SKM-1 (cell line): ENCODE measurements around the gene AGBL4.
"Not testable (repeated sequence)": the region's sequence is repeated elsewhere in the genome, so short reads cannot be mapped to it uniquely, and the experiment has no call there.

Experiments
- DNase-seq: peaks from one replicate; lab custom pipeline; 2025; ENCODE audit not compliant: unreplicated experiment; lab: John Stamatoyannopoulos, UW

The AGBL4 gene

GRCh38 chr1:50023292-50024159 is at the start of gene AGBL4:
Gene AGBL4 (minus strand): TSS chr1:50023954.
- no peak for DNase-seq

GRCh38 chr1:50066806-50067205 is 43.1 kb upstream of the AGBL4 start:
- DNase-seq, result no peak

- no peak for DNase-seq
Observed at GRCh38 chr1:50060279-50060678, 36.5 kb upstream of the AGBL4 start.

DNA sequence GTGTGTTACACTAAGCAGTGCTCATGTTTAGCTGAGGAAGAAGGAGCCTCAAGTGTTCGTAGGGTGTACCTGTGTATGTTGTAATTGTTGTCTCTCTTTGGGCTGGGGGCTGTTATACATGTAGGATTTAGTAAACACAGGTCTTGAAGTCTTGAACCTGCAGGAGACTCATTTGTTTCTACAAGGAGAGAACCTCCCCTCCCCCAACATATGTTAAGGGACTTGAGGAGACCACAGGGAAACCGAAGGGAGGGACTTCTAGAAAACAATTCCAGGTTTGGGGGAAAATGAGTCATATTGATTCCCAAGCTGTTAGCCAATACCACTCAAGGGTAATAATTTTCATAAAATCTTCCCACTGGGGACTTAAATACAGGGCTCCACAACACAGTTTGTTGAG is 25.0 kb upstream of the AGBL4 start:
- DNase-seq, result no peak

GRCh38 chr1:50047916-50048694 is 24.4 kb upstream of the AGBL4 start:
- no peak for DNase-seq

DNA sequence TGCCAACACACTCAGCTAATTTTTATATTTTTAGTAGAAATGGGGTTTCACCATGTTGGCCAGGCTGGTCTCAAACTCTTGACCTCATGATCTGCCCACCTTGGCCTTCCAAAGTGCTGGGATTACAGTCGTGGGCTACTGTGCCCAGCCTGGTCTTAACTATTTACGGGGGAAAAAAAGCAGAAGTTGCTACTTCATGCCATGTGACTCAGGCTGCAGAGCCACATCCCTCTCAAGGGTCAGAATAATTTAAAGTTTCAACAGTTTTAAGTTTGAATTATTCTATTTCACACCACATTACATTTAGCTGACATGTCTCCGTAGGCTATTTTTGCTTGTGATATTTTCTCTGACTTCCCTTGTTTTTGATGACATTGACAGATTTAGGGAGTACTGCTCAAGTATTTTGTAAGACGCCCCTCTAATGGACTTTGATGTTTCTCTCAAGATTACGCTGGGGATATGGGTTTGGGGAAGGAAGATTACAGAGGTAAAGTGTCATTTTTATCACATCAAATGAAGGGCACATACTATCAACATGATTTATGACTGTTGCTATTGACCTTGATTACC is 14.6 kb upstream of the AGBL4 start:
- no peak for DNase-seq

GRCh38 chr1:50027794-50028193 is 4.0 kb upstream of the AGBL4 start:
- DNase-seq, result no peak

DNA sequence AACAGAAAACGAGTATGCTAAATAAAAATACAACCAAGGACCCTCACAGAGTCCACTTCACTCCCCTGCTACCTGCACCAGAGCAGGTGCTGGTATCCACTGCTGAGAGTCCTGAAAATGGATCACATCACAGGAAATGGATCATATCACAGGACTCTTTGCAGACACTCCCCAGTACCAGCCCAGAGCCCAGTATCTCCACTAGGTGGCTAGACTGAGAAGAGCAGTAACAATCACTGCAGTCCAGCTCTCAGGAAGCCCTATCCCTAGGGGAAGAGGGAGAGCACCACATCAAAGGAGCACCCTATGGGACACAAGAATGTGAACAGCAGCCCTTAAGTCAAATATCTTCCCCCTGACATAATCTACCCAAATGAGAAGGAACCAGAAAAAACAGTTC is 28.0 kb downstream of the AGBL4 start:
- no peak for DNase-seq

DNA sequence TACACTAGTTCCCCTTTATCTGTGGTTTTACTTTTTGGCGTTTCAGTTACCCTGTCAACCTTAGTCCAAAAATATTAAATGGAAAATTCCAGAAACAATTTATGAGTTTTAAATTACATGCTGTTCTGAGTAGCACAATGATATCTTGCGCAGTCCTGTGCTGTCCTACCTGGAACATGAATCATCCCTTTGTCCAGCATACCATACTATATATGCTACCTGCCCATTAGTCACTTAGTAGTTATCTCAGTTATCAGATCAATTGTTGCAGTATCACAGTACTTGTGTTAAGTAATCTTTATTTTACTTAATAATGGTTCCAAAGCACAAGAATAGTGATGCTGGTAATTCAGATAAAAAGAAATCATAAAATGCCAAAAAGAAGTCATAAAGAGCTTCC is 52.7 kb downstream of the AGBL4 start:
- no peak for DNase-seq

GRCh38 chr1:49951385-49951784 is 72.4 kb downstream of the AGBL4 start:
- DNase-seq, result no peak

DNA sequence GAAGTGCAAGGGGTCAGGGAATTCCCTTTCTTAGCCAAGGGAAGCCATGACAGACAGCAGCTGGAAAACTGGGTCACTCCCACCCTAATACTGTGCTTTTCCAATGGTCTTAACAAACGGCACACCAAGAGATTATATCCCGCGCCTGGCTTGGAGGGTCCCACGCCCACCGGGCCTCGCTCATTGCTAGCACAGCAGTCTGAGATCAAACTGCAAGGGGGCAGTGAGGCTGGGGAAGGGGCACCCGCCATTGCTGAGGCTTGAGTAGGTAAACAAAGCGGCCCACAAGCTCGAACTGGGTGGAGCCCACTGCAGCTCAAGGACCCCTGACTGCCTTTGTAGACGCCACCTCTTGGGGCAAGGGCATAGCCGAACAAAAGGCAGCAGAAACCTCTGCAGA is 108.5 kb downstream of the AGBL4 start:
- DNase-seq, result not testable (repeated sequence)

GRCh38 chr1:49906365-49906764 is 117.4 kb downstream of the AGBL4 start:
- DNase-seq, result no peak

DNA sequence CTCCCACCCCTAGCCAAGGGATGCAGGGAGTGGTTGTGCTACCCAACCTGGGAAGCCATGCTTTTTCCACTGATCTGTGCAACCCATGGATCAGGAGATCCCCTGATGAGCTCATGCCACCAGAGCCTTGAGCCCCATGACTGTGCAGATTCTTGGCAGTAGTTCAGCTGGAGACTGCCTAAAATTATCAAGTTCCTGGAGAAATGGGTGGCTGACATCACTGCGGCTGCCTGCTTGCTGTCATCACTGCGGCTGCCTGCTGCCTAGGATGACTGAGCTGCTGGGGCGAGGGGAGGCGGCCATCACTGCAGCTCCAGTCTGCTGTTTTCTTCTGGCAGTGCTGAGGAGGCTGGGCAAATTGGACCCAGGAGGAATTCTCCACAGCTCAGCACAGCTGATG is 159.2 kb downstream of the AGBL4 start:
- DNase-seq, result no peak

DNA sequence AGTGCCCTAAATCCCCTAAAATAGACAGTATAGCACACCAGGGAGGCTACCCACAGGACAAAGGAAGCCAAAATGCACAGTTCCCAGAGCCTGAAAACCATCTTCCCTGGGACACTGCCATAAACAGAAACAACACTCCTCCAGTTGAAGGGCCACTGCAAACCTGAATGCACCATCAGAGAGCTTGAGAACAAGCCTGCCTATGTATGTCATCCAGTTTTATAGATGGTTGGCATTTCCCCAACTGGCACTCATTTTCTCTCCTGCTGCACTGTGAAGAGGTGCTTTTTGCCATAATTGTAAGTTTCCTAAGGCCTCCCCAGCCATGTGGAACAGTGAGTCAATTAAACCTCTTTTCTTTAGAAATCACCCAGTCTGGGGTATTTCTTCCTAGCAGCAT is 169.0 kb downstream of the AGBL4 start:
- DNase-seq, result no peak

GRCh38 chr1:49842596-49842995 is 181.2 kb downstream of the AGBL4 start:
- DNase-seq, result no peak

- no peak for DNase-seq
Observed at GRCh38 chr1:49841767-49842166, 182.0 kb downstream of the AGBL4 start.

GRCh38 chr1:49824261-49824660 is 199.5 kb downstream of the AGBL4 start:
- DNase-seq, result no peak

- DNase-seq, result no peak
Observed at GRCh38 chr1:49817681-49818080, 206.1 kb downstream of the AGBL4 start.

GRCh38 chr1:49787013-49787412 is 236.7 kb downstream of the AGBL4 start:
- not testable (repeated sequence) for DNase-seq

- DNase-seq, result no peak
Observed at GRCh38 chr1:49765034-49765433, 258.7 kb downstream of the AGBL4 start.

GRCh38 chr1:49738118-49738517 is 285.6 kb downstream of the AGBL4 start:
- DNase-seq, result not testable (repeated sequence)

DNA sequence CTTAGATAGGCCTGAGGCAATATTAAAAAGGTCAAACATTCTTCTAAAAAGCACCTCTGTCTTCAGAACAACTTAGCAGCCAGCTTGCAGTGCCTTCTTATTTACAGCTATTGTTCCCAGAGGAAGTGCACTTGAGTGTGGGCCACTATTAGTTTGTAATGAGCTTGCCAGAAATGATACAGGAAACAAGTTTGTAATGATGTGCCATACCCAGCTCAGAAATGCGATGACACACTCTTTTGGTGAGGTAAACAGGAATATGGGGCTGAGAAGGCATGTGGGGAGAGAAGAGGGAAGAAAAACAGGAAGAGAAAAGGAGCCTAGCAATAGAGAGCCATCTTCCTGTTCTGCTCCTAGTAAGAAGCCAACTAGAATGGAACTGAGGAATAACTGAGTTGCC is 295.4 kb downstream of the AGBL4 start:
- no peak for DNase-seq
